ENCODE data around the gene H3-3A.

- TF ChIP-seq CTCF (IDR thresholded peaks at IDR 0.05; ENCODE audit: control extremely low read depth in 1 of 3, insufficient read depth in 1 of 3, low read depth in 1 of 3, low read length in 3 of 3) = peak in 2 of 3 experiments; percentile 60 to 69; a peak in 3 of 4 replicates
- no peak for TF ChIP-seq NRF1 (IDR thresholded peaks at IDR 0.05; ENCODE audit: low read depth, low read length)
- TF ChIP-seq TAF1 (IDR thresholded peaks at IDR 0.05; ENCODE audit: low read depth, low read length) = no peak
- no peak for TF ChIP-seq POU5F1 (IDR thresholded peaks at IDR 0.05; ENCODE audit: low read depth, low read length)
- no peak for TF ChIP-seq RFX5 (IDR thresholded peaks at IDR 0.05; ENCODE audit: borderline replicate concordance, low read depth, low read length)
These were observed 2.3 kb downstream of the H3-3A start for GRCh38 chr1:226064816-226065248.

Measured in H1 (cell line).